HepG2 (cell line): ENCODE results near the gene TECTB. TPM values are rescaled to one million over a fixed set of nuclear protein-coding genes. Genes with fewer than 3 reads are reported as not detected.

Experiments
- ATAC-seq: fragments of 200-7000 bp; cut with Tn5 transposase; 3 replicates; pipeline ENCODE4 v1.9.1; 2020; ENCODE audit warnings: mild to moderate bottlenecking, moderate library complexity
- BruUV-seq: library from RNA; stranded (reverse); fragments of 400-500 nt; replicated peaks from 2 replicates; lab custom pipeline; 2021; lab: Mats Ljungman, UMichigan
- CTCF ChIA-PET: fragments of 300-600 bp; formaldehyde crosslinking; extraction: SDS; loops from one replicate; lab custom pipeline; 2021; ENCODE audit warnings: low total read pairs, inconsistent platforms, low intra/inter-chr PET ratio; lab: Yijun Ruan, JAX
- POLR2A ChIA-PET: fragments of 350-600 bp; sonication (Branson Sonifier 250); formaldehyde crosslinking; loops from one replicate; lab custom pipeline; 2020; ENCODE audit warnings: antibody characterized with exemption, inconsistent platforms; lab: Yijun Ruan, JAX
- DNase-seq: peaks from one replicate; pipeline ENCODE4 v3.0.0-alpha.2; 2015; ENCODE audit warnings: low spot score
- FAIRE-seq: peaks from 3 replicates; lab custom pipeline; 2011; peaks lifted over from hg19 to GRCh38; lab: Jason Lieb, UNC
- H2AFZ ChIP-seq: one replicate; pipeline ENCODE4 v1.6.1; 2011; ENCODE audit warnings: low read length, inconsistent platforms
- H3K27ac ChIP-seq: fragments of 300-600 bp; 3 replicates; pipeline ENCODE4 v1.8.0; 2011; ENCODE audit warnings: mixed run types, mild to moderate bottlenecking, mixed read lengths, low read length, inconsistent platforms; ENCODE audit not compliant: insufficient read depth; ENCODE audit errors: extremely low read length
- H3K27me3 ChIP-seq, 2 experiments: fragments of 200-600 bp in 1 of 2; 2 replicates in 1 of 2; 3 replicates in 1 of 2; pipeline versions ENCODE4 v1.6.0 to v1.8.0; 2011; ENCODE audit warnings: low read length in 2 of 2, mild to moderate bottlenecking in 2 of 2, moderate library complexity in 2 of 2, inconsistent platforms in 1 of 2; ENCODE audit not compliant: insufficient read depth in 2 of 2, control insufficient read depth in 1 of 2
- H3K36me3 ChIP-seq, 2 experiments: fragments of 200-600 bp in 1 of 2; replicated peaks in 1 of 2; 2 replicates in 1 of 2; 3 replicates in 1 of 2; pipeline versions ENCODE4 v1.5.1 to v1.8.0; 2011; ENCODE audit warnings: low read length in 2 of 2, inconsistent platforms in 1 of 2; ENCODE audit not compliant: insufficient read depth in 2 of 2, control insufficient read depth in 1 of 2
- H3K4me1 ChIP-seq: 2 replicates; pipeline ENCODE4 v1.5.1; 2012; ENCODE audit warnings: low read length, inconsistent platforms; ENCODE audit not compliant: insufficient read depth
- H3K4me2 ChIP-seq: 2 replicates; pipeline ENCODE4 v1.6.0; 2011; ENCODE audit warnings: low read depth, low read length, inconsistent platforms
- H3K4me3 ChIP-seq, 3 experiments: fragments of 200-600 bp in 1 of 3; sonication (generic), shearing (Covaris generic) in 1 of 3; replicated peaks in 1 of 3; 2 replicates each; pipeline ENCODE4 v1.5.1; 2011 to 2016; ENCODE audit warnings: low read length in 3 of 3, inconsistent platforms in 2 of 3, low read depth in 2 of 3, mild to moderate bottlenecking in 2 of 3, control low read depth in 1 of 3, mixed read lengths in 1 of 3; ENCODE audit not compliant: insufficient read depth in 1 of 3
- H3K79me2 ChIP-seq: one replicate; pipeline ENCODE4 v1.6.1; 2011; ENCODE audit warnings: low read length, inconsistent platforms; ENCODE audit not compliant: insufficient read depth
- H3K9ac ChIP-seq: 2 replicates; pipeline ENCODE4 v1.6.0; 2011; ENCODE audit warnings: mild to moderate bottlenecking, low read depth, low read length, inconsistent platforms; ENCODE audit not compliant: insufficient read depth
- H3K9me3 ChIP-seq: 2 replicates; pipeline ENCODE4 v1.5.1; 2012; ENCODE audit warnings: mild to moderate bottlenecking, low read length
- H4K20me1 ChIP-seq: 2 replicates; pipeline ENCODE4 v1.6.0; 2011; ENCODE audit warnings: inconsistent platforms, mild to moderate bottlenecking, low read length, moderate library complexity; ENCODE audit not compliant: insufficient read depth
- ETV6 ChIP-seq: sonication (generic); formaldehyde crosslinking; conservative IDR thresholded peaks from 2 replicates; pipeline ENCODE4 v1.4.0; 2020; ENCODE audit warnings: missing genetic modification reagents
- FOSL2 ChIP-seq: sonication (generic); formaldehyde crosslinking; IDR thresholded peaks from 2 replicates; pipeline ENCODE4 v1.4.0; 2020; ENCODE audit warnings: missing genetic modification reagents
- FOXK2 ChIP-seq: fragments of 450-650 bp; IDR thresholded peaks from 2 replicates; pipeline ENCODE4 v1.6.1; 2016
- MTA1 ChIP-seq: sonication (generic); formaldehyde crosslinking; IDR thresholded peaks from 2 replicates; pipeline ENCODE4 v1.4.0; 2020; ENCODE audit warnings: missing genetic modification reagents, mild to moderate bottlenecking, borderline replicate concordance
- SRY ChIP-seq: sonication (generic); formaldehyde crosslinking; IDR thresholded peaks from 2 replicates; pipeline ENCODE4 v1.8.0; 2022; ENCODE audit warnings: mild to moderate bottlenecking, missing genetic modification reagents
- TMF1 ChIP-seq: sonication (generic); formaldehyde crosslinking; IDR thresholded peaks from 2 replicates; pipeline ENCODE4 v1.8.1; 2022; ENCODE audit warnings: low read depth, missing genetic modification reagents
- ZNF577 ChIP-seq: sonication (generic); formaldehyde crosslinking; IDR thresholded peaks from 2 replicates; pipeline ENCODE4 v1.4.0; 2020; ENCODE audit warnings: mild to moderate bottlenecking, low read depth, missing genetic modification reagents, borderline replicate concordance
- WGBS: methylation state at CpG from one replicate; pipeline ENCODE4 v1.1.6; 2017; ENCODE audit warnings: low lambda C conversion rate; 5-methylcytosine and 5-hydroxymethylcytosine counted together
- in situ Hi-C: cut with HindIII; loops from 2 replicates; pipeline ENCODE4 v1.10.0; 2017; ENCODE audit warnings: low pct_unique_long_range_greater_than_20kb; ENCODE audit not compliant: extremely low pct_ligation_motif_present
- intact Hi-C: fragments of 100-400 bp; cut with micrococcal nuclease; formaldehyde crosslinking; loops from one replicate; pipeline ENCODE4 v1.10.0; 2022; ENCODE audit not compliant: unreplicated experiment
- polyA plus RNA-seq, 8 experiments: library from polyadenylated mRNA; depleted of rRNA in 3 of 8; stranded (reverse) in 7 of 8; unstranded in 1 of 8; fragments of >200 nt; fragmentation: Illumina TruSeq in 4 of 8; extraction: Trizol in 4 of 8; gene quantifications; 2 replicates each; pipeline versions ENCODE4 v1.2.1 to v1.2.3, GENCODE V29; 2011 to 2016; ENCODE audit warnings: low read depth in 4 of 8, missing spikeins in 1 of 8, mixed read lengths in 1 of 8; ENCODE audit not compliant: insufficient read depth in 1 of 8
- total RNA-seq, 5 experiments: library from RNA; depleted of rRNA; stranded (reverse); fragments of >200 nt; fragmentation: Illumina TruSeq; extraction: Trizol; gene quantifications; 2 replicates each; pipeline ENCODE4 v1.2.3, GENCODE V29; 2016; ENCODE audit warnings: low read depth in 1 of 5
- TF ChIP-seq, protein P1 (sequence below): IDR thresholded peaks from 2 replicates; pipeline ENCODE4 v1.6.1; 2016; ENCODE audit warnings: missing biosample characterization, missing genetic modification reagents, low read depth
- TF ChIP-seq, protein P2 (sequence below): sonication (generic); formaldehyde crosslinking; IDR thresholded peaks from 2 replicates; pipeline ENCODE4 v1.8.1; 2022; ENCODE audit warnings: low read depth, mild to moderate bottlenecking, missing genetic modification reagents
- TF ChIP-seq, protein P3 (sequence below): sonication (generic); formaldehyde crosslinking; IDR thresholded peaks from 2 replicates; pipeline ENCODE4 v1.4.0; 2020; ENCODE audit warnings: missing genetic modification reagents

The TECTB gene
- total and polyA plus RNA-seq, 2 of the 13 experiments (the other 11 are each of a cell fraction or from before 2014, with no cell fraction given): 0.78 to 1.8 TPM

GRCh38 chr10:112327678-112328077 lies 44.5 kb downstream of the TECTB start (continued):
- TF ChIP-seq, protein P1, sequence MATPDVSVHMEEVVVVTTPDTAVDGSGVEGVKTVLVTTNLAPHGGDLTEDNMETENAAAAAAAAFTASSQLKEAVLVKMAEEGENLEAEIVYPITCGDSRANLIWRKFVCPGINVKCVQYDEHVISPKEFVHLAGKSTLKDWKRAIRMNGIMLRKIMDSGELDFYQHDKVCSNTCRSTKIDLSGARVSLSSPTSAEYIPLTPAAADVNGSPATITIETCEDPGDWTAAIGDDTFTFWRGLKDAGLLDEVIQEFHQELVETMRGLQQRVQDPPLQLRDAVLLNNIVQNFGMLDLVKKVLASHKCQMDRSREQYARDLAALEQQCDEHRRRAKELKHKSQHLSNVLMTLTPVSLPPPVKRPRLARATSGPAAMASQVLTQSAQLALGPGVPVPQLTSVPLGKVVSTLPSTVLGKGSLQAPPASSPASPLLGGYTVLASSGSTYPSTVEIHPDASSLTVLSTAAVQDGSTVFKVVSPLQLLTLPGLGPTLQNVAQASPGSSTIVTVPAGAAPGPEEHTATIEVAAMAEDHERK (CRISPR knock-in tag): no peak
- TF ChIP-seq ETV6 (CRISPR knock-in tag): no peak
- TF ChIP-seq MTA1 (CRISPR knock-in tag): no peak
- peak; percentile 42 for TF ChIP-seq FOSL2 (CRISPR knock-in tag)
- TF ChIP-seq, protein P2, sequence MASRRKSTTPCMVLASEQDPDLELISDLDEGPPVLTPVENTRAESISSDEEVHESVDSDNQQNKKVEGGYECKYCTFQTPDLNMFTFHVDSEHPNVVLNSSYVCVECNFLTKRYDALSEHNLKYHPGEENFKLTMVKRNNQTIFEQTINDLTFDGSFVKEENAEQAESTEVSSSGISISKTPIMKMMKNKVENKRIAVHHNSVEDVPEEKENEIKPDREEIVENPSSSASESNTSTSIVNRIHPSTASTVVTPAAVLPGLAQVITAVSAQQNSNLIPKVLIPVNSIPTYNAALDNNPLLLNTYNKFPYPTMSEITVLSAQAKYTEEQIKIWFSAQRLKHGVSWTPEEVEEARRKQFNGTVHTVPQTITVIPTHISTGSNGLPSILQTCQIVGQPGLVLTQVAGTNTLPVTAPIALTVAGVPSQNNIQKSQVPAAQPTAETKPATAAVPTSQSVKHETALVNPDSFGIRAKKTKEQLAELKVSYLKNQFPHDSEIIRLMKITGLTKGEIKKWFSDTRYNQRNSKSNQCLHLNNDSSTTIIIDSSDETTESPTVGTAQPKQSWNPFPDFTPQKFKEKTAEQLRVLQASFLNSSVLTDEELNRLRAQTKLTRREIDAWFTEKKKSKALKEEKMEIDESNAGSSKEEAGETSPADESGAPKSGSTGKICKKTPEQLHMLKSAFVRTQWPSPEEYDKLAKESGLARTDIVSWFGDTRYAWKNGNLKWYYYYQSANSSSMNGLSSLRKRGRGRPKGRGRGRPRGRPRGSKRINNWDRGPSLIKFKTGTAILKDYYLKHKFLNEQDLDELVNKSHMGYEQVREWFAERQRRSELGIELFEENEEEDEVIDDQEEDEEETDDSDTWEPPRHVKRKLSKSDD (CRISPR knock-in tag): no peak
- TF ChIP-seq ZNF577 (CRISPR knock-in tag): no peak
- TF ChIP-seq TMF1: no peak
- no peak for TF ChIP-seq SRY (CRISPR knock-in tag)

GRCh38 chr10:112330162-112330561 lies 47.0 kb downstream of the TECTB start:
- ATAC-seq (no peak; the same call in 2 of the 3 replicates), DNase-seq (no peak), FAIRE-seq (no peak)
- H4K20me1 ChIP-seq: no peaks in the 10 kb centered on the region
- no peak overlapping the region for H3K27ac ChIP-seq
- H3K4me3 ChIP-seq: no peak overlapping the region
- 39% methylated on average over 4 of the region's 4 CpGs for WGBS
- no TSS peak for BruUV-seq
- intact Hi-C loops (loop anchor here (5.0 kb wide), 2 partner anchors 42 to 62 kb away; partner anchors contain the start of gene ACSL5), in situ Hi-C loops (loop anchor here (25.0 kb wide), 1 partner anchor 107 kb away; the partner anchor contains the start of genes VTI1A and ZDHHC6)
- no peaks in the 10 kb centered on the region for H3K27me3 ChIP-seq
- H3K9ac ChIP-seq: no peak overlapping the region
- CTCF ChIA-PET: no interaction called here
- no peak overlapping the region for H3K4me2 ChIP-seq
- H3K79me2 ChIP-seq: no peaks in the 10 kb centered on the region
- H3K9me3 ChIP-seq: no peaks in the 10 kb centered on the region
- H3K36me3 ChIP-seq: no peaks in the 10 kb centered on the region
- POLR2A ChIA-PET: interaction anchor here (1.2 to 1.3 kb wide), 2 partner anchors 44 to 53 kb away, joined by 3 to 4 read pairs; partner anchors contain the start of gene ACSL5
- peaks cover 45% of the 10 kb centered on the region for H3K4me1 ChIP-seq
- no peak for TF ChIP-seq FOXK2
- TF ChIP-seq, protein P3, sequence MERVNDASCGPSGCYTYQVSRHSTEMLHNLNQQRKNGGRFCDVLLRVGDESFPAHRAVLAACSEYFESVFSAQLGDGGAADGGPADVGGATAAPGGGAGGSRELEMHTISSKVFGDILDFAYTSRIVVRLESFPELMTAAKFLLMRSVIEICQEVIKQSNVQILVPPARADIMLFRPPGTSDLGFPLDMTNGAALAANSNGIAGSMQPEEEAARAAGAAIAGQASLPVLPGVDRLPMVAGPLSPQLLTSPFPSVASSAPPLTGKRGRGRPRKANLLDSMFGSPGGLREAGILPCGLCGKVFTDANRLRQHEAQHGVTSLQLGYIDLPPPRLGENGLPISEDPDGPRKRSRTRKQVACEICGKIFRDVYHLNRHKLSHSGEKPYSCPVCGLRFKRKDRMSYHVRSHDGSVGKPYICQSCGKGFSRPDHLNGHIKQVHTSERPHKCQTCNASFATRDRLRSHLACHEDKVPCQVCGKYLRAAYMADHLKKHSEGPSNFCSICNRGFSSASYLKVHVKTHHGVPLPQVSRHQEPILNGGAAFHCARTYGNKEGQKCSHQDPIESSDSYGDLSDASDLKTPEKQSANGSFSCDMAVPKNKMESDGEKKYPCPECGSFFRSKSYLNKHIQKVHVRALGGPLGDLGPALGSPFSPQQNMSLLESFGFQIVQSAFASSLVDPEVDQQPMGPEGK (CRISPR knock-in tag): peak; percentile 11; the same call in 1 of the 2 replicates
- no peak overlapping the region for H2AFZ ChIP-seq
